Measurements from ENCODE around the gene CAMKK1. TPM values are rescaled to one million over a fixed set of nuclear protein-coding genes. Genes with fewer than 3 reads are reported as not detected.

The CAMKK1 gene
- polyA plus RNA-seq, 1 donor from 2014 or later = 8.9 TPM

- Histone ChIP-seq H3K4me2 (ENCODE audit: low read length) (no peak overlapping the region), H3K27me3 (ENCODE audit: insufficient read depth, low read depth, low read length) (no peaks in the 10 kb centered on the region), H3K9ac (ENCODE audit: low read length) (no peak overlapping the region), H3K4me3 (ENCODE audit: low read length) (no peak overlapping the region), H3F3A (ENCODE audit: insufficient read depth, low read length, poor library complexity, severe bottlenecking) (no peaks in the 10 kb centered on the region), H3K36me3 (ENCODE audit: insufficient read depth, low read length) (no peaks in the 10 kb centered on the region), H4K20me1 (ENCODE audit: insufficient read depth) (no peaks in the 10 kb centered on the region), H3K9me2 (ENCODE audit: insufficient read depth, low read length) (no peaks in the 10 kb centered on the region), H3K27ac (ENCODE audit: low read length) (no peak overlapping the region), H3K9me3 (ENCODE audit: low read length) (no peaks in the 10 kb centered on the region), H2AFZ (ENCODE audit: low read depth, low read length) (no peak overlapping the region), H3K79me2 (replicated peaks; ENCODE audit: insufficient read depth, low read length) (no peaks in the 10 kb centered on the region)
- TF ChIP-seq SMC3 (conservative IDR thresholded peaks at IDR 0.05; ENCODE audit: poor library complexity) (no peak), CTCF (IDR thresholded peaks at IDR 0.05; ENCODE audit: poor library complexity, severe bottlenecking) (no peak), EP300 (conservative IDR thresholded peaks at IDR 0.05; ENCODE audit: poor library complexity, severe bottlenecking) (no peak), REST (IDR thresholded peaks at IDR 0.05; ENCODE audit: borderline replicate concordance) (no peak)
Measured at GRCh38 chr17:3903881-3904290, 11.0 kb upstream of the CAMKK1 start.

GRCh38 chr17:3903051-3903825, 10.4 kb upstream of the CAMKK1 start:
- no peak overlapping the region for H3K27ac ChIP-seq (ENCODE audit: low read length)
- no peaks in the 10 kb centered on the region for H3K27me3 ChIP-seq (ENCODE audit: insufficient read depth, low read depth, low read length)
- H3K9ac ChIP-seq (ENCODE audit: low read length) = no peak overlapping the region
- no peak overlapping the region for H3K4me2 ChIP-seq (ENCODE audit: low read length)
- H3K9me2 ChIP-seq (ENCODE audit: insufficient read depth, low read length) = no peaks in the 10 kb centered on the region
- no peaks in the 10 kb centered on the region for H4K20me1 ChIP-seq (ENCODE audit: insufficient read depth)
- no peaks in the 10 kb centered on the region for H3F3A ChIP-seq (ENCODE audit: insufficient read depth, low read length, poor library complexity, severe bottlenecking)
- no peak overlapping the region for H2AFZ ChIP-seq (ENCODE audit: low read depth, low read length)
- H3K36me3 ChIP-seq (ENCODE audit: insufficient read depth, low read length) = no peaks in the 10 kb centered on the region
- H3K4me3 ChIP-seq (ENCODE audit: low read length) = no peak overlapping the region
- no peaks in the 10 kb centered on the region for H3K9me3 ChIP-seq (ENCODE audit: low read length)
- TF ChIP-seq MXI1 (conservative IDR thresholded peaks at IDR 0.05; ENCODE audit: poor library complexity, severe bottlenecking) (no peak), TAF1 (IDR thresholded peaks at IDR 0.05; ENCODE audit: low read depth) (no peak), RAD21 (conservative IDR thresholded peaks at IDR 0.05) (no peak), EP300 (conservative IDR thresholded peaks at IDR 0.05; ENCODE audit: poor library complexity, severe bottlenecking) (no peak), SMC3 (conservative IDR thresholded peaks at IDR 0.05; ENCODE audit: poor library complexity) (no peak), CTCF (IDR thresholded peaks at IDR 0.05; ENCODE audit: poor library complexity, severe bottlenecking) (no peak), EZH2 (IDR thresholded peaks at IDR 0.05; ENCODE audit: borderline replicate concordance, insufficient read depth, low read length, poor library complexity, severe bottlenecking) (no peak), REST (IDR thresholded peaks at IDR 0.05; ENCODE audit: borderline replicate concordance) (no peak), POLR2AphosphoS5 (IDR thresholded peaks at IDR 0.05) (no peak)
- no peaks in the 10 kb centered on the region for H3K79me2 ChIP-seq (replicated peaks; ENCODE audit: insufficient read depth, low read length)
